ENCODE results near the gene CAMTA1. TPM values are rescaled to one million over a fixed set of nuclear protein-coding genes. Genes with fewer than 3 reads are reported as not detected.

CAMTA1 gene
- total RNA-seq, 4 donors from 2014 or later = 57.4 to 88.3 (median 62.1) TPM

GRCh38 chr1:7638078-7638477, 852.8 kb downstream of the CAMTA1 start:
- Histone ChIP-seq H3K9me3 (no peaks in the 10 kb centered on the region), H3K4me3 (no peak overlapping the region)
- TF ChIP-seq POLR2A (IDR thresholded peaks at IDR 0.05) (no peak), CTCF (IDR thresholded peaks at IDR 0.05) (no peak)

GRCh38 chr1:7639435-7640131, 854.3 kb downstream of the CAMTA1 start:
- no peak for DNase-seq
- Histone ChIP-seq H3K27me3 (no peaks in the 10 kb centered on the region), H3K4me1 (no peaks in the 10 kb centered on the region), H3K36me3 (no peaks in the 10 kb centered on the region), H3K27ac (no peak overlapping the region), H3K9me3 (no peaks in the 10 kb centered on the region), H3K4me3 (no peak overlapping the region)
- no peak for TF ChIP-seq CTCF (IDR thresholded peaks at IDR 0.05)

More at GRCh38 chr1:7638078-7638477, 852.8 kb downstream of the CAMTA1 start:
- Histone ChIP-seq H3K27ac (no peak overlapping the region), H3K27me3 (no peaks in the 10 kb centered on the region), H3K4me1 (no peaks in the 10 kb centered on the region), H3K36me3 (no peaks in the 10 kb centered on the region)
- no peak for DNase-seq

GRCh38 chr1:7640350-7640749, 855.1 kb downstream of the CAMTA1 start:
- TF ChIP-seq POLR2A (IDR thresholded peaks at IDR 0.05) (no peak), CTCF (IDR thresholded peaks at IDR 0.05) (no peak)
- Histone ChIP-seq H3K4me3 (no peak overlapping the region), H3K9me3 (no peaks in the 10 kb centered on the region)

GRCh38 chr1:7640920-7641585, 855.8 kb downstream of the CAMTA1 start:
- Histone ChIP-seq H3K27ac (no peak overlapping the region), H3K9me3 (no peaks in the 10 kb centered on the region), H3K36me3 (no peaks in the 10 kb centered on the region), H3K27me3 (no peaks in the 10 kb centered on the region), H3K4me1 (peaks cover 0 to 6% (median 0%) of the 10 kb centered on the region in 4 donors), H3K4me3 (no peak overlapping the region)
- TF ChIP-seq POLR2A (IDR thresholded peaks at IDR 0.05) (no peak), CTCF (IDR thresholded peaks at IDR 0.05) (no peak)
- no peak for DNase-seq

More at GRCh38 chr1:7640350-7640749, 855.1 kb downstream of the CAMTA1 start:
- Histone ChIP-seq H3K27me3 (no peaks in the 10 kb centered on the region), H3K27ac (no peak overlapping the region), H3K36me3 (no peaks in the 10 kb centered on the region), H3K4me1 (peaks cover 0 to 2% (median 0%) of the 10 kb centered on the region in 4 donors)
- DNase-seq = no peak

- Histone ChIP-seq H3K27me3 (no peaks in the 10 kb centered on the region), H3K9me3 (no peaks in the 10 kb centered on the region), H3K36me3 (no peaks in the 10 kb centered on the region), H3K4me1 (peaks cover 0 to 6% (median 0%) of the 10 kb centered on the region in 4 donors), H3K4me3 (no peak overlapping the region), H3K27ac (no peak overlapping the region)
- TF ChIP-seq POLR2A (IDR thresholded peaks at IDR 0.05) = no peak
- DNase-seq = no peak
Measured at GRCh38 chr1:7641587-7642417, 856.5 kb downstream of the CAMTA1 start.

- Histone ChIP-seq H3K27me3 (no peaks in the 10 kb centered on the region), H3K4me3 (no peak overlapping the region), H3K27ac (no peak overlapping the region), H3K9me3 (no peaks in the 10 kb centered on the region), H3K4me1 (peaks cover 0 to 6% (median under 1%) of the 10 kb centered on the region in 4 donors), H3K36me3 (no peaks in the 10 kb centered on the region)
- DNase-seq = no peak
- TF ChIP-seq CTCF (IDR thresholded peaks at IDR 0.05) (no peak), POLR2A (IDR thresholded peaks at IDR 0.05) (no peak)
Measured at GRCh38 chr1:7642418-7642704, 857.1 kb downstream of the CAMTA1 start.
